HG03064 (cell line): ENCODE data around the gene PPP2R2C.

Experiments used
- ATAC-seq: cut with Tn5 transposase; IDR thresholded peaks from one replicate; pipeline ENCODE4 v1.9.1; 2021; ENCODE audit warnings: low read depth; ENCODE audit not compliant: unreplicated experiment

The PPP2R2C gene

DNA sequence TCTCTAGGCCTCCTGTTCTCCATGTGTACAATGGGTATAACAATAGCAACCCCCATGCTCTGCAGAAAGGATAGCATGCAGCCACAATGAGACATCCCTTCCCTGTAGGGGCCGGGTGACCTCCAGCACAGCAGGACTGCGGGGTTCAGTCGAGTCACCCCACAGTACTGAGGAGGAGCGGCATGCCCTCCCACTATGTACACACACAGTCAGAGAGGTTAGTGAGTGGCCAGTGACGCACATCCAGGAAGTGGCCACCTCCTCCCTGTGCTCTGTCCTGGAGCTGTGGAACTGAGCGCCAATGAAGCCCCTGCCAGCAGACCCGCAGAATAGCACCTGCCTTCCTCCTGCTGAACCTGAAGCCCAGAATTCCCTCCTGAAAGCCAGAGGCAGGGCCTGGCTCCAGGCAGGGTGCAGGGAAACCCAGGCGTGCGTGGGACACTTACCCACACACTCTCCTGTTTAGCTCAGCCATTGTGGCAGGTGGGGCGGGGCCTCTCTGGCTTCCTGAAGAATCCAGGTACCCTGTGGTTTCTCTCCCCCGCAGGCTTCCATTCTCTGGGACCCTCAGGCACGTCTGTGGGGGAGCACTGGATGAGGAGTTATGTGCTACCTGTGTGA, 152.8 kb downstream of the PPP2R2C start:
- ATAC-seq, result no peak

DNA sequence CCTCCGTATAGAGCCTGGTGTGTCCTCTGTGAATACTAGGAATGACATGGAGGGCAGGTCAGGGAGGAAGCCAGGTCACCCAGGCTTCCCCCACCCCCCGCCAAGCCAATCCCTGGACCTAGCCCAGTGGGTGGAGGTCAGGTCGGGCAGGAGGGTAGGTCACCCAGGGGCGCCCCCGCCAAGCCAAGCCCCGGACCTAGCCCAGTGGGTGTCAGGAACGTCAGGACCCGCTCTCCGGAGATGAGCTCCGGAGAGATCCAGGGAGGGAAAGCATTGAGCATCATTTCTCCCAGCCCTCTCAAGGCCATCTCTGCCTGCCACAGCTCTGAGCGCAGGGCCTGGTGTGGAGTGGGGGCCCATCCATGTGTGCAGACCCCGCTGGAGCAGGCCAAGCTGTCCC, 154.2 kb downstream of the PPP2R2C start:
- ATAC-seq, result no peak

DNA sequence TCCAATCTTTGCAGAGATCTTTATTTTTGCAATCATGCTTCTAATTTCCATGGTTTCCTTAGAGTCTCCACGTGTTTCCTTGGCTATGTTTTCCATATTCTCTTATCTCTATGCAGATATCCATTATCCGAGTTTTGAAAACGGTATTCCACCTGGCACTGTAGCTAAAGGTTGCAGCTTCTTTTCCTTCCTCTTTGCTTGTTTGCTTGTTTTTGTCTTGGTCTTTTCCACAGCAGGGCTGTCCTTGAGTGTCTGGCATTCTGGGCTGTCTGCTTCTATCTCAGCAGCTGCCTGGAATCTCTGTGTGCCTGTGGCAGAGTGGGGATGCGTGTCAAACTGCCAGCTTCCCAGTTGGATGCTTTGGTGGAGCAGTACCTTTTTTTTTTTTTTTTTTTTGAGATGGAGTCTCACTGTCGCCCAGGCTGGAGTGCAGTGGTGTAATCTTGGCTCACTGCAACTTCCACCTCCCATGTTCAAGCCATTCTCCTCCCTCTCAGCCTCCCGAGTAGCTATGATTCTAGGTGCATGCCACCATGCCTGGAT, 155.9 kb downstream of the PPP2R2C start:
- no peak for ATAC-seq

DNA sequence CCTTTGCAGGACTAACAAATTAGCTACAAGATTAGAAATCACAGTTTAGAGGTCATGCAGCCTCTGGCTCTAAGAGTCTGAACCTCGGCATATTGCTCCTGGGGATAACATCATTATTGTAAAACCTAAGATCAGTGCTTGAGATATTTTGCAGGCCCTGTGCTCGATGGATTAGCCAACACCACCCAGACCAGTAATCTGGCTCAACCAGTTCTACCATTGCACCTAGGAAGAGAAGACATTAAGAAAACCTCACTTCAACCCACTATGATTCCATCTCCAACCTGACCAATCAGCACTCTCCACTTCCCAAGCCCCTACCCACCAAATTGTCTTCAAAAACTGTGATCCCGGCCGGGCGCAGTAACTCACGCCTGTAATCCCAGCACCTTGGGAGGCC, 159.2 kb downstream of the PPP2R2C start:
- no peak for ATAC-seq

DNA sequence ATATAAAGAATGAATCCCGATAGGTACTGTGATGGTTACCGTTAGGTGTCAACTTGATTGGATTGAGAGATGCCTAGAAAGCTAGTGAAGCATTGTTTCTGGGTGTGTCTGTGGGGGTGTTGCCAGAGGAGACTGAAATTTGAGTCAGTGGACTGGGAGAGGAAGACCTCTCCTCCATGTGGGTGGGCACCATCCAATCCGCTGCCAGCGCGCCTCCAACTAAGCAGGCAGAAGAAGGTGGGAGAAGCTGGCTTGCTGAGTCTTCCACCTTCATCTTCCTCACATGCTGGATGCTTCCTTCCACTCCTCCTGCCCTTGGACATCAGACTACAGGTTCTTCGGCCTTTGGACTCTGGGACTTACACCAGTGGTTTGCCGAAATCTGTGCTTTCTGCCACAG, 162.6 kb downstream of the PPP2R2C start:
- ATAC-seq, result no peak

DNA sequence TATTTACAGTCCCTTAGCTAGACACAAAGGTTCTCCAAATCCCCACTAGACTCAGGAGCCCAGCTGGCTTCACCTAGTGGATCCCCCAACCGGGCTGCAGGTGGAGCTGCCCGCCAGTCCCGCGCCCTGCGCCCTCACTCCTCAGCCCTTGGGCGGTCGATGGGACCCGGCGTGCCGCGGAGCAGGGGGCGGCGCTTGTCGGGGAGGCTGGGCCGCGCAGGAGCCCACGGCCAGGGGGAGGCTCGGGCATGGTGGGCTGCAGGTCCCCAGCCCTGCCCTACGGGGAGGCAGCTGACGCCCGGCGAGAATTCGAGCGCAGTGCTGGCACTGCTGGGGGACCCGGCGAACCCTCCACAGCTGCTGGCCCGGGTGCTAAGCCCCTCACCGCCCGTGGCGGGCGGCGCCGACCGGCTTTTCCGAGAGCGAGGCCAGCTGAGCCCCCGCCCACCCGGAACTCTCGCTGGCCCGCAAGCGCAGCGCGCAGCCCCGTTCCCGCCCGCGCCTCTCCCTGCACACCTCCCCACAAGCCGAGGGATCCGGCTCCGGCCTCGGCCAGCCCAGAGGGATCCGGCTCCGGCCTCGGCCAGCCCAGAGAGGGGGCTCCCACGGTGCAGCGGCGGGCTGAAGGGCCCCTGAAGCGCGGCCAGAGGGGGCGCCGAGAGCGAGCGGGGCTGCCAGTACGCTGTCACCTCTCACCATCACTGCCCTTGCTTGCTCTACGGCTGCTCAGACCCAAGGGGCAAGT, 163.3 kb downstream of the PPP2R2C start:
- ATAC-seq, result no peak

DNA sequence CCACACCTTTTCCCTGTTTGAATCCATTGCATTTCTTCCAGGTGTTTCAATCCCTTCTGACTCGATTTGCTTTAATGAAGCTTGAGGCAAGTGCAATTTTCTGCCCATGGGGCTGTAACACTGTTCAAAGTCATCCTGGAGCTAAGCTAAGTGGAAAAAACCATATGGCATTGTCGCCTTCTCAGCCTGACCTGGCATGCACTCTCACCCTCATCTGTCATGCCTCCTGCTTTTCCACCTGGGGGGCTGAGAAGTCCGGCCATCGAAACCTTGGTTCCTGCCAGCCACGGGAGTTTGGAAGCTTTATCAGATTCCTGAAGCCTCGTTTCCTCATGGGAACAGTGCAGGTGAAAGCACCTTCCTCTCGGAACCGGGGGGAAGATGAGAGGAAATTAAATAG, 164.5 kb downstream of the PPP2R2C start:
- no peak for ATAC-seq

DNA sequence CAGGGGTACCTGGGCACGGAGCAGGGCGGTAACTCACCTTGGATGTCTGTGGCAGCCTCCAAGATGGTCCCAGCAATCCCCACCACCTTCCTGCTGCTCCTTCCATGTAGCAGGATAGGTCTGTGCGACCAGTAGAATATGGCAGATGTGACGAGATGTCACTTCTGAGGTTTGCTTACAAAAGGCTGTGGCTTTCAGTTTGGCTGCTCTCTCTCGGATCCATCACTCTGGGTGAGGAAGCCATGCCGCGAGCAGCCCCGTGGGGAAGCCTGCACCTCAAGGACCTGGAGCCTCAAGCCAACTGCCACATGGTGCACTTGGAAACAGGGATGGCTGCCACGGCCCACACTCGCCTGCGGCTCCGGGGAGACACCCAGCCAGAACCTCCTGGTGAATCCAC, 165.2 kb downstream of the PPP2R2C start:
- no peak for ATAC-seq

DNA sequence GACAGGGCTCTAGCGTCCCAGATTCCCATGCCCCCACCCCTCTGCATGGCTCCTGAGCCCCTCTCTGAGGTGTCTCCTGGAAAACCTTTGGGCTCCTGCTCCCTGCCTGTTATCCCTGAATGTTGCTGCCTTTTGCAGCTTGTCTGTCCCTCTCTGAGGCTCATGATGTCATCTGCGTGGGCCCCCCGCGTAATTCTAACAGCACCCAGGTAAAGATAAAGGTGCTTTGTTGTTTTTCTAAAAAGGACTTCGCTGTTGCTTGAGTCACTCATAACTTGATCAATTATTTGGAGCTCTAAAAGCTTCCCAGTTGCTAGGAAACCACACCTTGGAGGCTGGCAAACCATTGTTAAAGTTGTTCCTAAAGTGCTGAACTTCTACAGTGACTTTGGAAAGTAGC, 166.1 kb downstream of the PPP2R2C start:
- no peak for ATAC-seq

DNA sequence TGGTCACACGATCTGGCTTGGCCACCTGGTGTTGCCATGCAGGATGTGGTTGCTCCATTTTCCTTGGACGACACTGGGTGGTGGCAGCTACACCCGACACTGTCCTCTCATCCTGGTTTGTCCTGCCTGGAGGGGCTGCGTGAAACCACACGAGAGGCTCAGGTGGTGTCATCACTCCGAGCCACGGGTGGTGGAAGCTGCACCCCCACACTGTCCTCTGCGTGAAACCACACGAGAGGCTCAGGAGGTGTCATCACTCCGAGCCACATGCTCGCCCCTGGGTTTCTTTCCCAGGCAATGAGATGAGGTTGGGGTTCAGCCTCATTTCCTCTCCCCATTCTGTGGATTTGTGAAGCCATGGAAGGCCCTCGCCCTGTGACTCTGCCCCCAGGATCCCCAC, 168.5 kb downstream of the PPP2R2C start:
- no peak for ATAC-seq

DNA sequence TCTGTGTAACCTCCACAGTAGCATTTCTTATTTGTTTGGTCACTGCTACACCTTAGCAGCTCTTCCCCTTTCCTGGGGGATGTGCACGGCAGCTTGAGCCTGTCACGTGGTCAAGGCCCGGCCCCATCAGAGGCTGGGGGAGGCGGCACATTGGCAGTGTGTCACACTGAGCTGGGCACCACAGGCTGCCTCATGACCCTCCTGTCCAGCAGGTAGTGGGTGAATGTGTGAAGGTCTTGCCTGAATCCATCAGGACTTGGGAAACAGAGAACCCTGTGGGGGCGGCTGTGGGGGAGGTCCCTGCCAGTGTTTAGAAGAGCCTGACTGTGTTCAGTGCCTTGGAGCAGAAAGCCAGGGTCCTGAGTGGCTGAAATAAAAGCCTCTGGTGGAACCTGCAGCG, 169.5 kb downstream of the PPP2R2C start:
- ATAC-seq, result no peak

DNA sequence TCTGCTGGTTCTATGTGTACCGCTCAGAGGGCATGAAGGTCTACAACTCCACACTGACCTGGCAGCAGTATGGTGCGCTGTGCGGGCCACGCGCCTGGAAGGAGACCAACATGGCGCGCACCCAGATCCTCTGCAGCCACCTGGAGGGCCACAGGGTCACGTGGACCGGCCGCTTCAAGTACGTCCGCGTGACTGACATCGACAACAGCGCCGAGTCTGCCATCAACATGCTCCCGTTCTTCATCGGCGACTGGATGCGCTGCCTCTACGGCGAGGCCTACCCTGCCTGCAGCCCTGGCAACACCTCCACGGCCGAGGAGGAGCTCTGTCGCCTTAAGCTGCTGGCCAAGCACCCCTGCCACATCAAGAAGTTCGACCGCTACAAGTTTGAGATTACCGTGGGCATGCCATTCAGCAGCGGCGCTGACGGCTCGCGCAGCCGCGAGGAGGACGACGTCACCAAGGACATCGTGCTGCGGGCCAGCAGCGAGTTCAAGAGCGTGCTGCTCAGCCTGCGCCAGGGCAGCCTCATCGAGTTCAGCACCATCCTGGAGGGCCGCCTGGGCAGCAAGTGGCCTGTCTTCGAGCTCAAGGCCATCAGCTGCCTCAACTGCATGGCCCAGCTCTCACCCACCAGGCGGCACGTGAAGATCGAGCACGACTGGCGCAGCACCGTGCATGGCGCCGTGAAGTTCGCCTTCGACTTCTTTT, 170.5 kb downstream of the PPP2R2C start:
- no peak for ATAC-seq

DNA sequence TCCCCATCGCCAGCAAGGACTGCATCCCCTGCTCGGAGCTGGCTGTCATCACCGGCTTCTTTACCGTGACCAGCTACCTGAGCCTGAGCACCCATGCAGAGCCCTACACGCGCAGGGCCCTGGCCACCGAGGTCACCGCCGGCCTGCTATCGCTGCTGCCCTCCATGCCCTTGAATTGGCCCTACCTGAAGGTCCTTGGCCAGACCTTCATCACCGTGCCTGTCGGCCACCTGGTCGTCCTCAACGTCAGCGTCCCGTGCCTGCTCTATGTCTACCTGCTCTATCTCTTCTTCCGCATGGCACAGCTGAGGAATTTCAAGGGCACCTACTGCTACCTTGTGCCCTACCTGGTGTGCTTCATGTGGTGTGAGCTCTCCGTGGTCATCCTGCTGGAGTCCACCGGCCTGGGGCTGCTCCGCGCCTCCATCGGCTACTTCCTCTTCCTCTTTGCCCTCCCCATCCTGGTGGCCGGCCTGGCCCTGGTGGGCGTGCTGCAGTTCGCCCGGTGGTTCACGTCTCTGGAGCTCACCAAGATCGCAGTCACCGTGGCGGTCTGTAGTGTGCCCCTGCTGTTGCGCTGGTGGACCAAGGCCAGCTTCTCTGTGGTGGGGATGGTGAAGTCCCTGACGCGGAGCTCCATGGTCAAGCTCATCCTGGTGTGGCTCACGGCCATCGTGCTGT, 171.2 kb downstream of the PPP2R2C start:
- ATAC-seq, result no peak

DNA sequence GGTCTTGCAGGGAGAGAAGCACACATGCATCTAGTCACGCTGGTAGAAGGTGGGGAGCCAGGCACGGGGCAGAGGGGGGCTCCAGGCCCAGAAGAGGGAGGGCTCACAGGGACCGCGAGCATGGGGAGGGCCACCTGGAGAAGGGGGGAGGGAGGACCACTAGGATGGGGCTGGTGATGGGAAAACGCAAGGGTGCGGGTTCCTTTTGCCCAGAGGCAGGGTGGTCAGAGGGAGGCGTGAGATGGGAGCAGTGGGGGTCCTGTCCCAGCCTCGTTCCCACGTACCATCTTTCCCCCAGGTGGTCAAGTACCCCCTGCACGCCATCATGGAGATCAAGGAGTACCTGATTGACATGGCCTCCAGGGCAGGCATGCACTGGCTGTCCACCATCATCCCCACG, 172.1 kb downstream of the PPP2R2C start:
- no peak for ATAC-seq

DNA sequence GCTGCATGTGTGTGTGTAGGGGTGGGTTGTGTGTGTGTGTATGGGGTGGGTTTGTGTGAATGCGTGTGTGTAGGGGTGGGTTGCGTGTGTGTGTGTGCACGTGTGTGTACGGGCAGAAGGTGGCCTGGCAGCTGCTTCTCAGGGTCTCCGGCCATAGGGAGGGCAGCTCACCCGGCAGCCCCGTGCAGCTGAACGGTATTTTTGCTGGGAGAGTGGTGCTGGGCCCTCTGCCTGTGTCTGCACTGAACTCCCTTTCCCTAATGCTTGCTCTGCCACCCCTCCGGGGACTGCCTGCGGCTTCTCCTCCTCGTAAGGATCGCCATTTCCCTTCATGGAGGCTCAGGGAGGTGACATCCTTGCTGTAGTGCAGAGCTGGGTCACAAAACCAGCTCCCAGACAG, 172.5 kb downstream of the PPP2R2C start:
- ATAC-seq, result no peak

DNA sequence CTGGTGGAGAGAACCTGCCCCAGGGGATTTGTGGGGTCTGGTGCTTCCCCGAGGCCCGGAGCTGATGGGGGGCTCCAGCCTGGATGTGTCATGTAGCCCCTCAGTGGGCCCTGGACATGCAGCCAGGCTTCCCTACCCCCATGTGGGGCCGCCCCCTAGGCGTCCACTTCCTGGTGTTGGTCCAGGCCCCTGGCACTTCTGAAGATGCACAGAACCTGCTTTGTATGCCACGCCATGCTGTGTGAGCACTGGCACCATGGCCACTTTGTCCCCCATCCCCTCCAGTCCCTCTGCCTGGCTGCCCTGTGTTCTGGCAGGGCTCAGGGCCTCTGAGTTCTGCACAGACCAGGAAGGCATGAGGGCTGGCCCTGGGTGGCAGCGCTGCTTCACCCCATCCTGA, 173.6 kb downstream of the PPP2R2C start:
- ATAC-seq, result no peak

DNA sequence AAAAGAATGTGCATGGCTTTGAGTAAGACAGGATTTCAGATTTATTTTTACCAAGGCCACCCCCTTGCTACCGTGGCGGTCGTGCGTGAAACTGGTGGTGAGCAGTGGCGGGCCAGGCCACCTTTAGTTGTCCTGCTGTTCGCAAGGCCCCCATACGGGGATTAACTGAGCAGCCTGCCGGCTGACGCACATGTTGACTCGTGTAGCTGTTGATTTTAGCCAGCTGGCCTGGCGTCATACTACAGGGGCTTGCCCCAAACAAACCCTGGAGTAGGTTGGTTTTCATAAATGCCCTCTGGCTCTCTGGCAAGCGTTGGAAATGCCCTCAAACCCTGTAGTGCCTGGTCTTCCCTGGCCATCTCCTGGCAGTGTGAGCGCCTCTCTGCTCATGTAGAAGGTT, 174.4 kb downstream of the PPP2R2C start:
- no peak for ATAC-seq

DNA sequence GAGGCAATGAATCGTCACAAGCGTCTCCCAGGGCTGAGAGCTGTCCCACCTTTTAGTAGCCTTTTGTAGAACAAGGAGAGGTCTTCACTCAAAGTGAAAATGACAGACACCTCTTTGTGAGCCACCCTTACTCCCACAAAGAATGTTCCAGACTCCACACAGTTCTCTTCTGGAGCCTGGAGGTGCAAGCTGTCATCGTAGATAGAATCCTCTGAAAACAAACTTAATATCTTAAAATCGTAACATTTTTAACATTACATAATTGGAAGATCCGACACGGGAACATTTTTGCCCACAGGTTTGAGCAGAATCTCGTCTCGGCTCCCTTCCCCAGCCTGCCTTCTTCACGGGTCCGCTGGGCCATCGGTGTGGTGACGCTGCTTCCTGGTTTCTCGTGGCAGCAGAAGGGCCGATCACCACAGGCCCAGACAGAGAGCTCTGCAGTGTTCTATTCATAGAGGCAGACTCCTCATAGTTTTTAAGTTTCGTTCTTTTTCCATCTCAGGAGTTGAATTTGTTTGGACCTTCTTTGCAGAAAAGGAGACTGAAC, 175.1 kb downstream of the PPP2R2C start:
- ATAC-seq, result no peak

DNA sequence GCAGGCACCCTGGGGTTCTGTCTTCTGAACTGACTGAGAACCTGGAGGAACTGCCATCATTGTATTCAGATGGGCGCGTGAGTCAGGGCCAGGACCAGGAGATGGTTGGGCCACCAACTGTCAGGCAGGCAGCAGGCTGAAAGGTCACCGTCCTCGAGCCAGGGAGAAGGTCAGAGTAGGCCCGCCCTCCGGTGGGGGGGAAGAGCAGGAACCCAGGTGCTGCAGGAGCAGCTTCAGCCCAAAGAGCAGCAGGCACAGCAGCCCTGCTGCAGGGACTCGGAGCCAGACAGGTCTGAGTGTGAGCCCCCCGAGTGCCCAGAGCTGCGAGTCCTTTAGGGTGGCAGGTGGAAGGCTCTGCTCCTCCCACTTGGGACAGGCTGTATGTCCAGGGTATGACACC, 176.4 kb downstream of the PPP2R2C start:
- no peak for ATAC-seq

DNA sequence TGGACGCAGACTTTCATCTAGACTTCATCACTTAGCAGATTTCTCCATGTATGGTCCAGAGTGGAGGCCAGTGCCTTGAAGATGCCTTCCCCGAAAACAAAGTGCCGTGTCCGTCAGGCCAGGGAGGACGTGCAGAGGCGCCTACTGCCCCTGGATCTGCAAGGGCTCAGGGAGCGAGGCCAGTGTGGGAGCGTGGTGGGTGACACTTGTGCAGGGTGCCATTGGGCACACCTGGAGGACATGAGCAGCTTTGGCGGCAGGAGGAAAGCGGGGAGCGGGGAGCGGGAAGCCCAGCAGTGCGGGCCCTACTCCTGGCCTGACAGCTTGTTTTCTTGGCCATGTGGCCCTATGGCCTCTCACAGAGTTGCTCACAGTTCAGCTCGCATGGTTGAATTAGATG, 176.9 kb downstream of the PPP2R2C start:
- no peak for ATAC-seq
